GM20431 (cell line): ENCODE results near the gene FOXP3.

Experiments used
- in situ Hi-C: fragments of 300-500 bp; cut with MseI, MboI; formaldehyde crosslinking; loops from one replicate; pipeline ENCODE4 v1.15.0; 2020; ENCODE audit warnings: low sequenced_read_pairs; ENCODE audit not compliant: unreplicated experiment

The FOXP3 gene

GRCh38 chrX:49227726-49228125 is 36.8 kb downstream of the FOXP3 start:
- in situ Hi-C loops = no loop called here

GRCh38 chrX:49226946-49227345 is 37.6 kb downstream of the FOXP3 start:
- in situ Hi-C loops = no loop called here

GRCh38 chrX:49225858-49226257 is 38.7 kb downstream of the FOXP3 start:
- in situ Hi-C loops = no loop called here

- in situ Hi-C loops = no loop called here
Measured at GRCh38 chrX:49221868-49222267, 42.6 kb downstream of the FOXP3 start.

GRCh38 chrX:49220100-49220499 is 44.4 kb downstream of the FOXP3 start:
- in situ Hi-C loops = no loop called here

- in situ Hi-C loops = no loop called here
Measured at GRCh38 chrX:49214996-49215526, 49.4 kb downstream of the FOXP3 start.

GRCh38 chrX:49214416-49214815 is 50.1 kb downstream of the FOXP3 start:
- in situ Hi-C loops = no loop called here

GRCh38 chrX:49212861-49213260 is 51.6 kb downstream of the FOXP3 start:
- in situ Hi-C loops = no loop called here

- in situ Hi-C loops = no loop called here
Measured at GRCh38 chrX:49212209-49212608, 52.3 kb downstream of the FOXP3 start.

GRCh38 chrX:49211074-49211473 is 53.4 kb downstream of the FOXP3 start:
- in situ Hi-C loops = no loop called here

- in situ Hi-C loops = no loop called here
Measured at GRCh38 chrX:49210406-49210805, 54.1 kb downstream of the FOXP3 start.

GRCh38 chrX:49209434-49210251 is 54.9 kb downstream of the FOXP3 start:
- in situ Hi-C loops = no loop called here

- in situ Hi-C loops = no loop called here
Measured at GRCh38 chrX:49208399-49208798, 56.1 kb downstream of the FOXP3 start.

- in situ Hi-C loops = no loop called here
Measured at GRCh38 chrX:49206543-49206942, 58.0 kb downstream of the FOXP3 start.

- in situ Hi-C loops = no loop called here
Measured at GRCh38 chrX:49205443-49205842, 59.1 kb downstream of the FOXP3 start.

- in situ Hi-C loops = no loop called here
Measured at GRCh38 chrX:49204709-49205108, 59.8 kb downstream of the FOXP3 start.

GRCh38 chrX:49204017-49204416 is 60.5 kb downstream of the FOXP3 start:
- in situ Hi-C loops = no loop called here

- in situ Hi-C loops = no loop called here
Measured at GRCh38 chrX:49203536-49203935, 61.0 kb downstream of the FOXP3 start.

GRCh38 chrX:49202022-49202421 is 62.5 kb downstream of the FOXP3 start:
- in situ Hi-C loops = no loop called here
